ENCODE data around the gene MRPL55. TPM values are rescaled to one million over a fixed set of nuclear protein-coding genes. Genes with fewer than 3 reads are reported as not detected.

MRPL55 gene
- total RNA-seq, 1 experiment from 2014 or later, result 63.7 TPM

- Mint-ChIP-seq H3K4me3 (ENCODE audit: unreplicated experiment) (no peak overlapping the region), H3K27me3 (ENCODE audit: insufficient read depth, unreplicated experiment) (no peaks in the 10 kb centered on the region), H3K4me1 (ENCODE audit: low read depth, unreplicated experiment) (no peaks in the 10 kb centered on the region), H3K27ac (ENCODE audit: unreplicated experiment) (peak overlapping the region; percentile 15), H3K36me3 (ENCODE audit: insufficient read depth, unreplicated experiment) (peaks cover 97% of the 10 kb centered on the region), H3K9me3 (ENCODE audit: unreplicated experiment) (peaks cover 21% of the 10 kb centered on the region)
- ChIA-PET POLR2A (no interaction called here), CTCF (no interaction called here)
- Histone ChIP-seq H3K36me3 (ENCODE audit: control insufficient read depth, insufficient read depth, low read length) (peaks cover 12% of the 10 kb centered on the region), H3K4me3 (ENCODE audit: low read depth, low read length) (no peak overlapping the region), H3K4me1 (peaks cover 11% of the 10 kb centered on the region), H3K27me3 (replicated peaks; ENCODE audit: control insufficient read depth, insufficient read depth, low read length) (no peaks in the 10 kb centered on the region), H3K9me3 (peaks cover 9% of the 10 kb centered on the region; the same call in 1 of the 2 replicates)
- no peak for TF ChIP-seq CTCF (IDR thresholded peaks at IDR 0.05; ENCODE audit: insufficient read depth in 1 of 2, low read depth in 1 of 2, low read length in 1 of 2, severe bottlenecking in 1 of 2, unreplicated experiment in 1 of 2)
- intact Hi-C loops (cut with micrococcal nuclease; ENCODE audit: unreplicated experiment), result no loop called here
- DNase-seq, result peak in 1 of 2 experiments; percentile 13
- BruUV-seq (replicated peaks), result no TSS peak
Observed at GRCh38 chr1:228094432-228095016, 14.6 kb downstream of the MRPL55 start.

- BruUV-seq (replicated peaks), result no TSS peak
- no peak for TF ChIP-seq CTCF (IDR thresholded peaks at IDR 0.05; ENCODE audit: insufficient read depth in 1 of 2, low read depth in 1 of 2, low read length in 1 of 2, severe bottlenecking in 1 of 2, unreplicated experiment in 1 of 2)
- no peak overlapping the region for H3K4me3 Mint-ChIP-seq (ENCODE audit: unreplicated experiment)
- intact Hi-C loops (cut with micrococcal nuclease; ENCODE audit: unreplicated experiment), result no loop called here
- H3K36me3 Mint-ChIP-seq (ENCODE audit: insufficient read depth, unreplicated experiment), result peaks cover 96% of the 10 kb centered on the region
- Histone ChIP-seq H3K4me3 (ENCODE audit: low read depth, low read length) (no peak overlapping the region), H3K36me3 (ENCODE audit: control insufficient read depth, insufficient read depth, low read length) (peaks cover 11% of the 10 kb centered on the region), H3K27me3 (replicated peaks; ENCODE audit: control insufficient read depth, insufficient read depth, low read length) (no peaks in the 10 kb centered on the region), H3K9me3 (peaks cover 9% of the 10 kb centered on the region; the same call in 1 of the 2 replicates), H3K4me1 (peaks cover 11% of the 10 kb centered on the region)
- H3K4me1 Mint-ChIP-seq (ENCODE audit: low read depth, unreplicated experiment), result peaks cover 6% of the 10 kb centered on the region
- CTCF ChIA-PET, result no interaction called here
- DNase-seq, result peak in 1 of 2 experiments; percentile 41
- peaks cover 21% of the 10 kb centered on the region for H3K9me3 Mint-ChIP-seq (ENCODE audit: unreplicated experiment)
- H3K27me3 Mint-ChIP-seq (ENCODE audit: insufficient read depth, unreplicated experiment), result no peaks in the 10 kb centered on the region
- H3K27ac Mint-ChIP-seq (ENCODE audit: unreplicated experiment), result no peak overlapping the region
- POLR2A ChIA-PET, result no interaction called here
Observed at GRCh38 chr1:228093050-228093906, 15.8 kb downstream of the MRPL55 start.

DNA sequence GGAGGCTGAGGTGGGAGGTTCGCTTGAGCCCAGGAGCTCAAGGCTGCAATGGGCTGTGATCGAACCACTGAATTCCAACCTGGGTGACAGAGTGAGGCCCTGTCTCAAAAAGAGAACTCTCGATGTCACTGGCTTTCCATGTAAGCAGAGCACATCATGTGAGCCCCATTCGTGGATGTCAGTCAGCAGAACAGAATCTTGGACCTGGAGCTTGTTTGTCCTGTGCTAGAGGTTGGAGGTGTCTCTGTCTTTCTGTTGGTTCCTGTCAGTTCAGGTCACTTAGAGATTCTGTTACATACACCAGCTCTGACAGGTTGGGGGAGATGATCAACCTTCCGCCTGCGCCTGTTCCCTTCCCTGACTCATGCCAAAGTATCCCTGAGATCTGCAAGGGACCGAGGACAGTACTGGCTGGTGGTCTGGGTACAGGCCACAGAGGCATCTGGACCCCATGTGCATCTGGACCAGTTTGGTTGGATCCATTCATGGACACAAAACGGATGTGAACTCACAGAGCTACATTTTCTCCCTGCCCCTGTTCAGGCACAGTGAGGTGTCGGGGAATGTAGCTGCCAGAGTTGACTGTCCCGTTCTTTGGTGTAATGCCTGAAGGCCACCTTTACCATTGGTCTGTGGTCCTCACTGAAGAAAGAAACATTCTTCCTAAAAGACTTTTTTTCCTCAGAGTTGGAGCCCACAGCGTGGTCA, 16.6 kb downstream of the MRPL55 start:
- peaks cover 21% of the 10 kb centered on the region for H3K9me3 Mint-ChIP-seq (ENCODE audit: unreplicated experiment)
- TF ChIP-seq CTCF (IDR thresholded peaks at IDR 0.05; ENCODE audit: insufficient read depth in 1 of 2, low read depth in 1 of 2, low read length in 1 of 2, severe bottlenecking in 1 of 2, unreplicated experiment in 1 of 2), result no peak
- peaks cover 96% of the 10 kb centered on the region for H3K36me3 Mint-ChIP-seq (ENCODE audit: insufficient read depth, unreplicated experiment)
- H3K27me3 ChIP-seq (replicated peaks; ENCODE audit: control insufficient read depth, insufficient read depth, low read length), result no peaks in the 10 kb centered on the region
- ChIA-PET POLR2A (interaction anchor here (1.2 to 1.5 kb wide), 2 partner anchors 10 to 14 kb away, joined by 3 to 5 read pairs; partner anchors contain the start of gene ARF1), CTCF (no interaction called here)
- no peak overlapping the region for H3K27ac Mint-ChIP-seq (ENCODE audit: unreplicated experiment)
- H3K4me3 Mint-ChIP-seq (ENCODE audit: unreplicated experiment), result no peak overlapping the region
- H3K4me1 Mint-ChIP-seq (ENCODE audit: low read depth, unreplicated experiment), result peaks cover 12% of the 10 kb centered on the region
- no peak overlapping the region for H3K4me3 ChIP-seq (ENCODE audit: low read depth, low read length)
- no peak for DNase-seq
- intact Hi-C loops (cut with micrococcal nuclease; ENCODE audit: unreplicated experiment), result no loop called here
- peaks cover 11% of the 10 kb centered on the region for H3K4me1 ChIP-seq
- H3K36me3 ChIP-seq (ENCODE audit: control insufficient read depth, insufficient read depth, low read length), result peaks cover 12% of the 10 kb centered on the region
- no TSS peak for BruUV-seq (replicated peaks)
- peaks cover 9% of the 10 kb centered on the region; the same call in 1 of the 2 replicates for H3K9me3 ChIP-seq
- H3K27me3 Mint-ChIP-seq (ENCODE audit: insufficient read depth, unreplicated experiment), result no peaks in the 10 kb centered on the region

Measured in Caco-2 (cell line).